K562 (cell line): ENCODE results near the gene PNPLA2. TPM values are rescaled to one million over a fixed set of nuclear protein-coding genes. Genes with fewer than 3 reads are reported as not detected.

ENCODE experiments used
- BRD9 ChIP-seq: fragments of 450-650 bp; IDR thresholded peaks from 2 replicates; pipeline ENCODE4 v1.6.1; 2018; ENCODE audit warnings: low read depth; ENCODE audit not compliant: partially characterized antibody
- CXXC5 ChIP-seq: fragments of 250-450 bp; sonication (Bioruptor Pico); IDR thresholded peaks from 2 replicates; pipeline ENCODE4 v1.8.0; 2022; ENCODE audit warnings: inconsistent platforms, mild to moderate bottlenecking, moderate library complexity
- GABPB1 ChIP-seq: sonication (generic); formaldehyde crosslinking; IDR thresholded peaks from 2 replicates; pipeline ENCODE4 v1.8.0; 2022; ENCODE audit warnings: mild to moderate bottlenecking, missing genetic modification reagents
- PRMT5 ChIP-seq: sonication (generic); formaldehyde crosslinking; IDR thresholded peaks from 2 replicates; pipeline ENCODE4 v1.5.0; 2020; ENCODE audit warnings: missing genetic modification reagents
- RAD21 ChIP-seq, 2 experiments: fragments of 250-450 bp in 1 of 2; fragments of 450-650 bp in 1 of 2; sonication (Bioruptor Pico) in 1 of 2; formaldehyde crosslinking in 1 of 2; IDR thresholded peaks in 1 of 2; conservative IDR thresholded peaks in 1 of 2; 2 replicates each; pipeline versions ENCODE4 v1.4.0 to v1.8.0; 2020 to 2022; ENCODE audit warnings: mild to moderate bottlenecking in 2 of 2, moderate library complexity in 1 of 2
- SMC3 ChIP-seq: conservative IDR thresholded peaks from 2 replicates; pipeline ENCODE4 v1.6.1; 2011; ENCODE audit warnings: low read depth, low read length, improper control_type of control experiment; ENCODE audit not compliant: insufficient read depth
- STAG1 ChIP-seq: sonication (generic); formaldehyde crosslinking; IDR thresholded peaks from 2 replicates; pipeline ENCODE4 v1.5.0; 2020; ENCODE audit warnings: missing genetic modification reagents, borderline replicate concordance
- STAT5B ChIP-seq: fragments of 250-450 bp; sonication (Bioruptor Pico); IDR thresholded peaks from 2 replicates; pipeline ENCODE4 v1.8.0; 2021; ENCODE audit warnings: mild to moderate bottlenecking, inconsistent platforms
- ZBTB7A ChIP-seq: IDR thresholded peaks from 2 replicates; pipeline ENCODE4 v1.6.1; 2011; ENCODE audit warnings: low read depth, mild to moderate bottlenecking, low read length, moderate library complexity, borderline replicate concordance; ENCODE audit not compliant: control insufficient read depth
- polyA plus RNA-seq, 8 experiments: library from polyadenylated mRNA; depleted of rRNA in 4 of 8; stranded (reverse) in 5 of 8; unstranded in 3 of 8; fragments of >200 nt; fragmentation: Nextera tagmentation in 2 of 8; fragmentation: Illumina TruSeq in 1 of 8; extraction: Ambion mirVana in 2 of 8; extraction: Trizol in 1 of 8; gene quantifications; 2 replicates each; pipeline versions ENCODE4 v1.2.1 to v1.2.3, GENCODE V29; 2011 to 2014; ENCODE audit warnings: inconsistent platforms in 1 of 8, missing spikeins in 1 of 8
- total RNA-seq, 7 experiments: library from RNA; depleted of rRNA in 6 of 7; stranded (reverse); fragments of >200 nt in 6 of 7; fragmentation: Illumina TruSeq in 2 of 7; extraction: Trizol in 2 of 7; gene quantifications; 2 replicates each; pipeline versions ENCODE4 v1.2.1 to v1.2.3, GENCODE V29; 2011 to 2021; ENCODE audit warnings: low replicate concordance in 1 of 7
- TF ChIP-seq, protein P1 (sequence below), 2 experiments: fragments of 450-650 bp; formaldehyde crosslinking in 1 of 2; IDR thresholded peaks; 2 replicates each; pipeline versions ENCODE4 v1.4.0 to v1.6.1; 2014 to 2020; ENCODE audit warnings: mild to moderate bottlenecking in 2 of 2, borderline replicate concordance in 1 of 2, low read depth in 1 of 2
- TF ChIP-seq, protein P2 (sequence below): sonication (generic); formaldehyde crosslinking; IDR thresholded peaks from 2 replicates; pipeline ENCODE4 v1.8.0; 2022; ENCODE audit warnings: mild to moderate bottlenecking, missing genetic modification reagents

Gene PNPLA2
- total and polyA plus RNA-seq, 9 of the 15 experiments (the other 6 are each of a cell fraction or from before 2014, with no cell fraction given), result 0.39 to 87.1 (median 8.4) TPM

DNA sequence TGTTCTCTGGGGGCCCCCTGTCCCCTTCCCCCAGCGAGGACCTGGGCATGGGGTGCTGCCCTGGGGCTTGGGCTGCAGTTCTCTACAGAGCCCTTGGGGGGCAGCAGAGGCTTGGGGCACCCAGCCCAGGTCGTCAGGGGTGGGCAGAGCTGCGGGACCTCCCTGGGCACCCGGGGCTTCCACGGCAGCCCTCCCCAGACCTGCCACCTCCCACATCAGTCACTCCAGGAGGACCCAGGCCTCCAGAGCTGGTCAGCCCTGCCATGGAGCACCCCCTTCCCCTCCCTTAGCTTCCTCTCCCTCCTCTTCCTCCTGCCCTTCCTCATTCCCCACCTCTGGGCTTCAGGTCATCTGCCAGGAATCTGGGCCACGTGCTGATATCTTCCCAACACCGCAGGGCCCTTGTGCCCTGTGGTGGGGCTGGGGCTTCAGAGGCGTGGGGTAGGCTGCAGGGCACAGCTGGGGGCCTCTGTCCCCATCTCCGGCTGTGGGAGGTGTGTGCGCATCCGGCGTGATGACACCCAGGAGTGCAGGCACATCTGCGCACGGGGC, 29.7 kb downstream of the PNPLA2 start (continued):
- TF ChIP-seq, protein P1, sequence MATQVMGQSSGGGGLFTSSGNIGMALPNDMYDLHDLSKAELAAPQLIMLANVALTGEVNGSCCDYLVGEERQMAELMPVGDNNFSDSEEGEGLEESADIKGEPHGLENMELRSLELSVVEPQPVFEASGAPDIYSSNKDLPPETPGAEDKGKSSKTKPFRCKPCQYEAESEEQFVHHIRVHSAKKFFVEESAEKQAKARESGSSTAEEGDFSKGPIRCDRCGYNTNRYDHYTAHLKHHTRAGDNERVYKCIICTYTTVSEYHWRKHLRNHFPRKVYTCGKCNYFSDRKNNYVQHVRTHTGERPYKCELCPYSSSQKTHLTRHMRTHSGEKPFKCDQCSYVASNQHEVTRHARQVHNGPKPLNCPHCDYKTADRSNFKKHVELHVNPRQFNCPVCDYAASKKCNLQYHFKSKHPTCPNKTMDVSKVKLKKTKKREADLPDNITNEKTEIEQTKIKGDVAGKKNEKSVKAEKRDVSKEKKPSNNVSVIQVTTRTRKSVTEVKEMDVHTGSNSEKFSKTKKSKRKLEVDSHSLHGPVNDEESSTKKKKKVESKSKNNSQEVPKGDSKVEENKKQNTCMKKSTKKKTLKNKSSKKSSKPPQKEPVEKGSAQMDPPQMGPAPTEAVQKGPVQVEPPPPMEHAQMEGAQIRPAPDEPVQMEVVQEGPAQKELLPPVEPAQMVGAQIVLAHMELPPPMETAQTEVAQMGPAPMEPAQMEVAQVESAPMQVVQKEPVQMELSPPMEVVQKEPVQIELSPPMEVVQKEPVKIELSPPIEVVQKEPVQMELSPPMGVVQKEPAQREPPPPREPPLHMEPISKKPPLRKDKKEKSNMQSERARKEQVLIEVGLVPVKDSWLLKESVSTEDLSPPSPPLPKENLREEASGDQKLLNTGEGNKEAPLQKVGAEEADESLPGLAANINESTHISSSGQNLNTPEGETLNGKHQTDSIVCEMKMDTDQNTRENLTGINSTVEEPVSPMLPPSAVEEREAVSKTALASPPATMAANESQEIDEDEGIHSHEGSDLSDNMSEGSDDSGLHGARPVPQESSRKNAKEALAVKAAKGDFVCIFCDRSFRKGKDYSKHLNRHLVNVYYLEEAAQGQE (IDR thresholded peaks at IDR 0.05; ENCODE audit: borderline replicate concordance), result peak; percentile 53
- TF ChIP-seq, protein P1 (CRISPR knock-in tag; IDR thresholded peaks at IDR 0.05; ENCODE audit: low read depth), result no peak
- TF ChIP-seq, protein P2, sequence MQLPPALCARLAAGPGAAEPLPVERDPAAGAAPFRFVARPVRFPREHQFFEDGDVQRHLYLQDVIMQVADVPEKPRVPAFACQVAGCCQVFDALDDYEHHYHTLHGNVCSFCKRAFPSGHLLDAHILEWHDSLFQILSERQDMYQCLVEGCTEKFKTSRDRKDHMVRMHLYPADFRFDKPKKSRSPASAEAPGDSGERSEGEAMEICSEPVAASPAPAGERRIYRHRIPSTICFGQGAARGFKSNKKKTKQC, result no peak
- TF ChIP-seq PRMT5 (CRISPR knock-in tag), result no peak
- TF ChIP-seq CXXC5, result no peak
- no peak for TF ChIP-seq BRD9
- no peak for TF ChIP-seq GABPB1
- peak; percentile 50 for TF ChIP-seq SMC3
- no peak for TF ChIP-seq STAG1 (CRISPR knock-in tag)
- TF ChIP-seq ZBTB7A, result peak; percentile 39; the same call in 1 of the 2 replicates
- TF ChIP-seq STAT5B, result no peak
- peak; percentile 32 to 70; a peak in 3 of 4 replicates for TF ChIP-seq RAD21 (CRISPR knock-in tag; conservative IDR thresholded peaks at IDR 0.05 in 1 of 2, IDR thresholded peaks at IDR 0.05 in 1 of 2)
